CD4-positive, alpha-beta T cell treated with Interferon alpha-2 for 1 hour (primary cell): ENCODE results near the gene C10orf90.

Source experiments
- DNase-seq, 2 donors: peaks; one replicate each; pipeline ENCODE4 v3.0.0-alpha.2; 2020 to 2022

C10orf90 gene

GRCh38 chr10:126421756-126422256 lies 248.7 kb downstream of the C10orf90 start:
- no peak for DNase-seq

- no peak for DNase-seq
These were observed 249.8 kb downstream of the C10orf90 start for GRCh38 chr10:126420567-126421300.

GRCh38 chr10:126417220-126417825 lies 253.2 kb downstream of the C10orf90 start:
- no peak for DNase-seq

- DNase-seq: no peak
These were observed 260.7 kb downstream of the C10orf90 start for GRCh38 chr10:126409821-126410220.

GRCh38 chr10:126408953-126409641 lies 261.4 kb downstream of the C10orf90 start:
- DNase-seq: no peak

- DNase-seq: no peak
These were observed 262.7 kb downstream of the C10orf90 start for GRCh38 chr10:126407831-126408230.

GRCh38 chr10:126405239-126405775 lies 265.2 kb downstream of the C10orf90 start:
- DNase-seq: no peak

- DNase-seq: no peak
These were observed 267.5 kb downstream of the C10orf90 start for GRCh38 chr10:126402721-126403695.

GRCh38 chr10:126400641-126401040 lies 269.9 kb downstream of the C10orf90 start:
- no peak for DNase-seq

GRCh38 chr10:126398924-126399323 lies 271.6 kb downstream of the C10orf90 start:
- no peak for DNase-seq

- no peak for DNase-seq
These were observed 272.1 kb downstream of the C10orf90 start for GRCh38 chr10:126398383-126398743.

- no peak for DNase-seq
These were observed 272.7 kb downstream of the C10orf90 start for GRCh38 chr10:126397640-126398382.

GRCh38 chr10:126397156-126397555 lies 273.3 kb downstream of the C10orf90 start:
- DNase-seq: no peak

- DNase-seq: no peak
These were observed 275.5 kb downstream of the C10orf90 start for GRCh38 chr10:126394948-126395347.

GRCh38 chr10:126393076-126393475 lies 277.4 kb downstream of the C10orf90 start:
- no peak for DNase-seq

- DNase-seq: no peak
These were observed 278.0 kb downstream of the C10orf90 start for GRCh38 chr10:126392469-126392868.

GRCh38 chr10:126392068-126392467 lies 278.4 kb downstream of the C10orf90 start:
- DNase-seq: no peak

GRCh38 chr10:126391192-126391885 lies 279.2 kb downstream of the C10orf90 start:
- DNase-seq: no peak

- no peak for DNase-seq
These were observed 280.2 kb downstream of the C10orf90 start for GRCh38 chr10:126390324-126390723.

GRCh38 chr10:126387931-126388911 lies 282.3 kb downstream of the C10orf90 start, which contains the start of gene ADAM12:
ADAM12 (minus strand) TSS chr10:126388477; CDS start chr10:126388145, 332 bp downstream.
- DNase-seq: no peak
